Left lung (tissue), 10 donors: ENCODE results near the gene COL1A2. TPM values are rescaled to one million over a fixed set of nuclear protein-coding genes. Genes with fewer than 3 reads are reported as not detected.

Experiments
- ATAC-seq: fragments of 200-7000 bp; cut with Tn5 transposase; one replicate; pipeline ENCODE4 v1.9.1; 2020; ENCODE audit warnings: moderate library complexity
- DNase-seq, 4 donors: peaks; one replicate each; pipeline ENCODE4 v3.0.0-alpha.2; 2013 to 2020
- H3K27ac ChIP-seq, 2 donors: fragments of 200-600 bp; sonication (generic) in 1 of 2; one replicate each; pipeline versions ENCODE4 v1.5.0 to v1.8.0; 2020 to 2021
- H3K27me3 ChIP-seq, 2 donors: fragments of 200-600 bp; sonication (generic) in 1 of 2; one replicate each; pipeline versions ENCODE4 v1.5.0 to v1.8.0; 2020 to 2021
- H3K36me3 ChIP-seq, 2 donors: fragments of 200-600 bp; sonication (generic) in 1 of 2; one replicate each; pipeline versions ENCODE4 v1.5.0 to v1.8.0; 2020 to 2021
- H3K4me1 ChIP-seq, 2 donors: fragments of 200-600 bp; one replicate each; pipeline ENCODE4 v1.8.0; 2021
- H3K4me3 ChIP-seq, 2 donors: fragments of 200-600 bp; sonication (generic) in 1 of 2; one replicate each; pipeline versions ENCODE4 v1.5.0 to v1.8.0; 2020 to 2021; ENCODE audit warnings: mild to moderate bottlenecking in 1 of 2
- H3K9me3 ChIP-seq, 2 donors: fragments of 200-600 bp; sonication (generic) in 1 of 2; one replicate each; pipeline versions ENCODE4 v1.5.0 to v1.8.0; 2020 to 2021
- intact Hi-C, 2 donors: fragments of 100-400 bp; cut with DNase I; formaldehyde crosslinking; loops; one replicate each; pipeline versions ENCODE4 v1.11.2 to v1.14.2; 2022
- polyA plus RNA-seq, 6 donors: library from polyadenylated mRNA; unstranded; fragments of 120-200 nt; gene quantifications; one replicate each; pipeline ENCODE4 v1.2.1, GENCODE V29; 2013; ENCODE audit not compliant: insufficient read length in 6 of 6
- total RNA-seq, 2 donors: library from RNA; stranded (reverse); fragmentation: NEBNext Ultra II Directional; extraction: Animal tissue kit (Norgen Biotek cat#: 25700); gene quantifications; one replicate each; pipeline ENCODE4 v1.2.1, GENCODE V29; 2021
- TF ChIP-seq, protein P1 (sequence below), 2 donors: fragments of 200-600 bp; sonication (generic) in 1 of 2; IDR thresholded peaks; one replicate each; pipeline versions ENCODE4 v1.5.0 to v1.8.0; 2021; ENCODE audit warnings: antibody characterized with exemption in 2 of 2
- donor health status: DM: no; HTN: yes; CAD: no.
- donor health status: DM: no; HTN: no; CAD: no.

Gene COL1A2
- total and polyA plus RNA-seq, 8 donors: 859 to 3,050 (median 1,195) TPM

GRCh38 chr7:94360926-94361325, 33.8 kb upstream of the COL1A2 start:
- TF ChIP-seq, protein P1, sequence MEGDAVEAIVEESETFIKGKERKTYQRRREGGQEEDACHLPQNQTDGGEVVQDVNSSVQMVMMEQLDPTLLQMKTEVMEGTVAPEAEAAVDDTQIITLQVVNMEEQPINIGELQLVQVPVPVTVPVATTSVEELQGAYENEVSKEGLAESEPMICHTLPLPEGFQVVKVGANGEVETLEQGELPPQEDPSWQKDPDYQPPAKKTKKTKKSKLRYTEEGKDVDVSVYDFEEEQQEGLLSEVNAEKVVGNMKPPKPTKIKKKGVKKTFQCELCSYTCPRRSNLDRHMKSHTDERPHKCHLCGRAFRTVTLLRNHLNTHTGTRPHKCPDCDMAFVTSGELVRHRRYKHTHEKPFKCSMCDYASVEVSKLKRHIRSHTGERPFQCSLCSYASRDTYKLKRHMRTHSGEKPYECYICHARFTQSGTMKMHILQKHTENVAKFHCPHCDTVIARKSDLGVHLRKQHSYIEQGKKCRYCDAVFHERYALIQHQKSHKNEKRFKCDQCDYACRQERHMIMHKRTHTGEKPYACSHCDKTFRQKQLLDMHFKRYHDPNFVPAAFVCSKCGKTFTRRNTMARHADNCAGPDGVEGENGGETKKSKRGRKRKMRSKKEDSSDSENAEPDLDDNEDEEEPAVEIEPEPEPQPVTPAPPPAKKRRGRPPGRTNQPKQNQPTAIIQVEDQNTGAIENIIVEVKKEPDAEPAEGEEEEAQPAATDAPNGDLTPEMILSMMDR (IDR thresholded peaks at IDR 0.05): no peak
- no peak overlapping the region for H3K4me3 ChIP-seq
- ATAC-seq: no peak

DNA sequence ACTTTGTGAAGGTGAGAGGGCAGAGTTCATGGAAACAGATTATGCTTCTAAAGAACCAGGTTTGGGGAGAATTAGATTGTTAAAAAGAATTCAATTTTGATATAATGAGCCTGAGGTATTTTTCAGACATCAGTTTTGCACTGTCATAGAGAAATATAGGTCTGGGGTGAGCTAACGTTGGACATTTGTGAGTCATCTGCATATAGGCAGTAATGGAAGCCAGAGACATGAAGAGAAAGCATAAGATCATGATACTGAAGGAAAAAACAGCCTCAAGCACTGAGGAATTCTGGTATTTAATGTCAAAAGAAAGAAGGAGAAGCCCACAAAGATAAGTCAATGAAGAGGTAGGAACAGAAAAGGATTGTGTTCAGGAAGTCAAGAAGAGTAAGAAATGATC, 32.4 kb upstream of the COL1A2 start:
- H3K9me3 ChIP-seq: no peaks in the 10 kb centered on the region
- no peaks in the 10 kb centered on the region for H3K36me3 ChIP-seq
- H3K27ac ChIP-seq: no peak overlapping the region
- ATAC-seq: no peak
- H3K4me3 ChIP-seq: no peak overlapping the region
- TF ChIP-seq, protein P1 (IDR thresholded peaks at IDR 0.05): no peak
- H3K27me3 ChIP-seq: no peaks in the 10 kb centered on the region
- intact Hi-C loops: no loop called here
- no peak for DNase-seq
- H3K4me1 ChIP-seq: no peaks in the 10 kb centered on the region

More at GRCh38 chr7:94360926-94361325, 33.8 kb upstream of the COL1A2 start:
- Histone ChIP-seq H3K27ac (no peak overlapping the region), H3K4me1 (no peaks in the 10 kb centered on the region), H3K27me3 (no peaks in the 10 kb centered on the region), H3K9me3 (no peaks in the 10 kb centered on the region), H3K36me3 (no peaks in the 10 kb centered on the region)
- intact Hi-C loops: no loop called here
- no peak for DNase-seq

DNA sequence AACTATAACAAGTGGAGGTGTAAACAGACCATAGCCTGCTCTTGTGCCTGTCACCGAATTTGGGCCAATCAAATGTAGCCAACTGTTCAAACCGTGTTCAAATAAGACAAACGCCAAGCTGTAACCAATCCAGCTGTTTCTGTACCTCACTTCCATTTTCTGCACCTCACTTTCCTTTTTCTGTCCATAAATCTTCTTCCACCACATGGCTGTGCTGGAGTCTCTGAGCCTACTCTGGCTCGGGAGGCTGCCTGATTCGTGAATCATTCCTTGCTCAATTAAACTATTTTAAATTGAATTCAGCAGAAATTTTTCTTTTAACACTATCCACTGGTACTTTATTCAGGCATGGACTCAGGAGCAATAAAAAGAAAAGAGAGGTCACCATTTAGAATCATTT, 29.9 kb upstream of the COL1A2 start:
- Histone ChIP-seq H3K27ac (no peak overlapping the region), H3K4me1 (no peaks in the 10 kb centered on the region), H3K4me3 (no peak overlapping the region), H3K27me3 (no peaks in the 10 kb centered on the region), H3K36me3 (no peaks in the 10 kb centered on the region), H3K9me3 (no peaks in the 10 kb centered on the region)
- no peak for ATAC-seq
- DNase-seq: no peak
- TF ChIP-seq, protein P1 (IDR thresholded peaks at IDR 0.05): no peak
- intact Hi-C loops: no loop called here

GRCh38 chr7:94366163-94366562, 28.5 kb upstream of the COL1A2 start:
- no peak overlapping the region for H3K27ac ChIP-seq
- H3K36me3 ChIP-seq: no peaks in the 10 kb centered on the region
- no peak overlapping the region for H3K4me3 ChIP-seq
- TF ChIP-seq, protein P1 (IDR thresholded peaks at IDR 0.05): no peak
- ATAC-seq (no peak), DNase-seq (no peak)
- H3K27me3 ChIP-seq: no peaks in the 10 kb centered on the region
- no peaks in the 10 kb centered on the region for H3K4me1 ChIP-seq
- intact Hi-C loops: no loop called here
- no peaks in the 10 kb centered on the region for H3K9me3 ChIP-seq

DNA sequence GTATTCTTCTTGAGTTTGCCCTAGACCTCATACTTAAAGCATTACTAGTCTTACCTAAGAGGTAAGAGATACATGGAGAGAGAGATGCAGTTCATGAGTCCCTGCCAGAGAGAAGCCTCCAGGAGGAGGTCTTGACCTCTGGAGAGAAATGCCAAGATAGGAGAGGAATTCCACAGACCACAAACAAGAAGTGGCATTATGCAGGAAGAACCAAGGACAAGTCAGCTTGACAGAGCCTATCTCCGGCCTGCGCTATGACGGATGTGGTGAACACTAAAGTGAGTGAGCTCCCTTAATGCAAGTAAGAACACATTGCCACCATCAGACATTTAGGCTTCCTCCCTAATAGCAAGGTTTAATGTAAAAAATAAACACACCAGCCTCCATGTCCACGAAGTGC, 27.9 kb upstream of the COL1A2 start:
- TF ChIP-seq, protein P1 (IDR thresholded peaks at IDR 0.05): no peak
- peak overlapping the region in 1 of 2 donors; percentile 76 for H3K27ac ChIP-seq
- no peak overlapping the region for H3K4me3 ChIP-seq
- intact Hi-C loops: no loop called here
- no peaks in the 10 kb centered on the region for H3K27me3 ChIP-seq
- ATAC-seq: no peak
- no peaks in the 10 kb centered on the region for H3K36me3 ChIP-seq
- no peaks in the 10 kb centered on the region for H3K4me1 ChIP-seq
- no peak for DNase-seq
- H3K9me3 ChIP-seq: no peaks in the 10 kb centered on the region
